Panc1 (cell line): ENCODE results near the gene MPI. TPM values are rescaled to one million over a fixed set of nuclear protein-coding genes. Genes with fewer than 3 reads are reported as not detected.
"Not testable (repeated sequence)": the region's sequence is repeated elsewhere in the genome, so short reads cannot be mapped to it uniquely, and the experiment has no call there.

ENCODE experiments used
- ATAC-seq: fragments of 200-7000 bp; cut with Tn5 transposase; 2 replicates; pipeline ENCODE4 v1.9.1; 2020; ENCODE audit warnings: mild to moderate bottlenecking, moderate library complexity
- BruUV-seq: library from RNA; stranded (reverse); fragments of 400-500 nt; replicated peaks from 2 replicates; lab custom pipeline; 2021; lab: Mats Ljungman, UMichigan
- CTCF ChIA-PET: fragments of 300-600 bp; sonication (Branson Sonifier 250); formaldehyde crosslinking; loops from one replicate; lab custom pipeline; 2022; ENCODE audit warnings: antibody characterized with exemption; lab: Charles Lee
- POLR2A ChIA-PET: fragments of 300-600 bp; sonication (Branson Sonifier 250); formaldehyde crosslinking; loops from one replicate; lab custom pipeline; 2022; ENCODE audit warnings: antibody characterized with exemption; lab: Charles Lee
- DNase-seq: peaks from one replicate; pipeline ENCODE4 v3.0.0-alpha.2; 2010; ENCODE audit warnings: low read depth, low spot score
- H3K27ac ChIP-seq: 2 replicates; pipeline ENCODE4 v1.5.1; 2011; ENCODE audit warnings: mild to moderate bottlenecking, low read length, inconsistent platforms
- H3K27me3 ChIP-seq: fragments of 200-500 bp; sonication (Bioruptor generic); 2 replicates; pipeline ENCODE4 v1.6.0; 2014; ENCODE audit warnings: low read length, inconsistent platforms; ENCODE audit not compliant: control insufficient read depth, insufficient read depth
- H3K36me3 ChIP-seq: fragments of 200-500 bp; sonication (Bioruptor generic); 2 replicates; pipeline ENCODE4 v1.5.1; 2014; ENCODE audit warnings: inconsistent platforms, mild to moderate bottlenecking, low read length, moderate library complexity; ENCODE audit not compliant: control insufficient read depth, insufficient read depth
- H3K4me1 ChIP-seq: 2 replicates; pipeline ENCODE4 v1.5.1; 2011; ENCODE audit warnings: inconsistent platforms, mild to moderate bottlenecking, low read length, moderate library complexity; ENCODE audit not compliant: control insufficient read depth, insufficient read depth
- H3K4me3 ChIP-seq, 2 experiments: 2 replicates each; pipeline ENCODE4 v1.5.1; 2011 to 2012; ENCODE audit warnings: low read depth in 2 of 2, low read length in 2 of 2, mild to moderate bottlenecking in 2 of 2, inconsistent platforms in 1 of 2, moderate library complexity in 1 of 2
- H3K9me3 ChIP-seq: fragments of 200-500 bp; sonication (Bioruptor generic); 2 replicates; pipeline ENCODE4 v1.5.1; 2014; ENCODE audit warnings: low read depth, mild to moderate bottlenecking, inconsistent platforms, low read length, moderate library complexity; ENCODE audit not compliant: control insufficient read depth, insufficient read depth
- CTCF ChIP-seq: fragments of 450-650 bp; IDR thresholded peaks from 2 replicates; pipeline ENCODE4 v1.5.1; 2017; ENCODE audit warnings: mild to moderate bottlenecking
- POLR2AphosphoS5 ChIP-seq: IDR thresholded peaks from 2 replicates; pipeline ENCODE4 v1.6.1; 2012; ENCODE audit warnings: mild to moderate bottlenecking, low read depth, low read length, moderate library complexity
- REST ChIP-seq, 2 experiments: IDR thresholded peaks; 2 replicates each; pipeline ENCODE4 v1.6.1; 2011 to 2012; ENCODE audit warnings: low read depth in 2 of 2, control low read depth in 1 of 2, low read length in 1 of 2, mild to moderate bottlenecking in 1 of 2, moderate library complexity in 1 of 2; ENCODE audit not compliant: insufficient read depth in 1 of 2
- SIN3A ChIP-seq: IDR thresholded peaks from 2 replicates; pipeline ENCODE4 v1.6.1; 2012; ENCODE audit warnings: low read depth, mild to moderate bottlenecking, low read length, moderate library complexity, borderline replicate concordance; ENCODE audit not compliant: insufficient read depth
- TCF7L2 ChIP-seq: IDR thresholded peaks from 2 replicates; pipeline ENCODE4 v1.6.1; 2011; ENCODE audit warnings: mild to moderate bottlenecking, low read depth, low read length, inconsistent platforms
- in situ Hi-C: cut with HindIII; loops from 2 replicates; pipeline ENCODE4 v1.10.0; 2016; ENCODE audit warnings: low sequenced_read_pairs, low pct_unique_long_range_greater_than_20kb
- intact Hi-C: fragments of 100-400 bp; cut with micrococcal nuclease; formaldehyde crosslinking; loops from one replicate; pipeline ENCODE4 v1.10.0; 2022; ENCODE audit not compliant: unreplicated experiment
- total RNA-seq: library from RNA; stranded (reverse); gene quantifications from one replicate; pipeline ENCODE4 v1.2.1, GENCODE V29; 2021; ENCODE audit not compliant: unreplicated experiment

The MPI gene
- total RNA-seq, 1 experiment from 2014 or later: 45.8 TPM

- intact Hi-C loops (no loop called here), in situ Hi-C loops (no loop called here)
- Histone ChIP-seq H3K4me3 (no peak overlapping the region), H3K27me3 (no peaks in the 10 kb centered on the region), H3K4me1 (peaks cover 7% of the 10 kb centered on the region), H3K9me3 (no peaks in the 10 kb centered on the region), H3K36me3 (no peaks in the 10 kb centered on the region), H3K27ac (no peak overlapping the region)
- ChIA-PET POLR2A (interaction anchor here (0.7 kb wide), 1 partner anchor 144 kb away, joined by 4 read pairs; no protein-coding TSS in a partner anchor), CTCF (interaction anchor here (0.6 kb wide), 1 partner anchor 11 kb away, joined by 3 read pairs; no protein-coding TSS in a partner anchor)
- BruUV-seq: no TSS peak
- no peak for TF ChIP-seq TCF7L2
- no peak for TF ChIP-seq REST (IDR thresholded peaks at IDR 0.05; ENCODE audit: insufficient read depth in 1 of 2, low read depth in 2 of 2, low read length in 1 of 2)
- no peak for TF ChIP-seq CTCF
- TF ChIP-seq POLR2AphosphoS5: no peak
- no peak for TF ChIP-seq SIN3A
- DNase-seq (no peak), ATAC-seq (no peak)
Measured at GRCh38 chr15:74885461-74885860, 4.4 kb upstream of the MPI start.

- H3K4me1 ChIP-seq, CTCF ChIA-PET, H3K9me3 ChIP-seq, intact Hi-C loops, DNase-seq, H3K27me3 ChIP-seq, POLR2A ChIA-PET, H3K36me3 ChIP-seq, in situ Hi-C loops, ATAC-seq, H3K27ac ChIP-seq, BruUV-seq, H3K4me3 ChIP-seq: not testable (repeated sequence)
Measured at GRCh38 chr15:74887537-74888193, 2.2 kb upstream of the MPI start.

- H3K9me3 ChIP-seq: no peaks in the 10 kb centered on the region
- H3K4me1 ChIP-seq: peaks cover 9% of the 10 kb centered on the region
- TF ChIP-seq REST (IDR thresholded peaks at IDR 0.05; ENCODE audit: insufficient read depth in 1 of 2, low read depth in 2 of 2, low read length in 1 of 2): no peak
- TF ChIP-seq TCF7L2: no peak
- no peak for TF ChIP-seq SIN3A
- TF ChIP-seq POLR2AphosphoS5: no peak
- TF ChIP-seq CTCF: no peak
- H3K27ac ChIP-seq: no peak overlapping the region
- no peak for ATAC-seq
- H3K27me3 ChIP-seq: no peaks in the 10 kb centered on the region
- no peak overlapping the region for H3K4me3 ChIP-seq
- POLR2A ChIA-PET: no interaction called here
- DNase-seq: no peak
- BruUV-seq: no TSS peak
- in situ Hi-C loops (no loop called here), intact Hi-C loops (no loop called here)
- CTCF ChIA-PET: interaction anchor here (0.5 kb wide), 1 partner anchor 27 kb away, joined by 12 read pairs; no protein-coding TSS in a partner anchor
- H3K36me3 ChIP-seq: no peaks in the 10 kb centered on the region; the same call in 1 of the 2 replicates
Measured at GRCh38 chr15:74888716-74889115, 1.1 kb upstream of the MPI start.
